Left hindlimb (tissue), 1 donor: ENCODE data around the gene NDUFA3.

ENCODE experiments used
- DNase-seq: peaks from one replicate; pipeline ENCODE4 v3.0.0-alpha.2; 2018

NDUFA3 gene

DNA sequence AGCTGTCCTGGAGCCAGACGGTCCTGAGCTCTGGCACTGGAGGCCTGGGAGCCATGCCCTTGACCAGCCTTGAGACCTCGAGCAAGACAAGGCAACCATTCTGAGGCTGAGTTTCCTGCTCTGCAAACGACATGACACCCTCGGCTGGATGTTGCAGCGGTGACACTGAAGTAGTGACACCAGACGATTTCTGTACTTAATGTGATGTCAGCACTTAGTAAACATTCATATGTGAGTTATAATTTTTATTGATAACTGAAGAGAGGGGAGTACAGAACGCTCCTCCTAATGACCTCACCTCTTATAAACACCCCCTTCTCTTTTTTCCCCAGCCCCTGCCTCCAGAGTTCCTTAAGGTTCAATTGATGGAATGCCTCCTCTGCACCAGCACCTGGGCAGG is 5.8 kb downstream of the NDUFA3 start:
- DNase-seq = no peak

DNA sequence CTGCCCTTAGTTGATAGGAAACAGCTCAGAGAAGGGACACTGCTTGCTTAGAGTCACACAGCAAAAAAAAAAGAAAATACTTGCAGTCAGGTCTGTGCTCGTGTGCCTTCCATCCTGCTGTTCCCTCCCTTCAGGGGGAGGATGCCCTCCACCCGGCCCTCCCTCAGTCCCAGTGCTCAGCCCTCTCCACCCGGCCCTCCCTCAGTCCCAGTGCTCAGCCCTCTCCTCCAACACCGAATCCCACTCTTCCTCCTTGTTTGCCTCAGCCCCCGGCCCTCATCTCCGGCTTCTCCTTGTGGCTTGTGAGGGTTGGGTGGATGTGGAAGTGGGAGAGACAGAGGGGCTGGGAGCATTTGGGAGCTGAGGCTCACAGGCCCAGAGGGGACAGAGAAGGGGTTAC is 7.0 kb downstream of the NDUFA3 start:
- DNase-seq = no peak

DNA sequence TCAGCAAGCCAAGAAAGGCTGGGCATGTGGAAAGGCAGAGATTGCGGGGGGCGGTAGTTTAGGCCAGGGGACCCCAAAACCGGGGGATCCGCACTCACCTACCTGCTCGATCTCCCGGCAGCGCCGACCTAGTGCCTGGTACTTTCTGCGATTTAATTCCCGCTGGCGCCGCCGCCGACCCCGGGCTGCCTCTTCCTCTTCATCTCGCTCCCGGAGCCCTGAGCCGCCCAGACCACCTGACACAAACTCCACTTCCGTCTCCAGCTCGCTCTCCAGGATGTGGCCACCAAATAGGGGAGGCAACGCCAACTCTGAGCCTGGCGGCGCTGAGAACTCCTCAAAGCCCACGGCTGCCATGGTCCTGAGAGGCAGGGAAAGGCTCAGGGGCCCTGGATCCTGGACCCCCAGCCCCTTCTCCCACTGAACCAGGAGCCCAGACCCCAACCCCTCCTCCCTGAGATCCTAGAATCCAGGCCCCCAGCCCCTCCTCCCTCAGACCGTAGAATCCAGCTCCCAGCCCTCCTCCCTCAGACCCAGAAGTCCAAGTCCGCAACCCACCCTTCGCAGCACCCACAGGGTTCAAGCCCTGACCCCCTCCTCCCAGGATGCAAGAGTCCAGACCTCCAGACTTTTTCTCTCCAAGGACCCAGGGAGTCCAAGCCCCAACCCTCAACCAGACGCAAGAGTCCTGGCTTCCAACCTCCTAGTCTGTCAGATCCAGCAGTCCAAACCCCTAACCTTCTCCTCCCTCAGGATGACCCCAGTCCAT is 11.9 kb downstream of the NDUFA3 start:
- DNase-seq = no peak

GRCh38 chr19:54115109-54116063 is 12.7 kb downstream of the NDUFA3 start, which contains the start of the genes PRPF31 and TFPT:
Gene PRPF31, plus strand, starts transcription at chr19:54115754. Its CDS starts 2,525 bp downstream, at chr19:54118279.
Gene TFPT, minus strand, starts transcription at chr19:54115657. Its CDS starts 388 bp downstream, at chr19:54115269.
- peak; percentile 96 for DNase-seq

DNA sequence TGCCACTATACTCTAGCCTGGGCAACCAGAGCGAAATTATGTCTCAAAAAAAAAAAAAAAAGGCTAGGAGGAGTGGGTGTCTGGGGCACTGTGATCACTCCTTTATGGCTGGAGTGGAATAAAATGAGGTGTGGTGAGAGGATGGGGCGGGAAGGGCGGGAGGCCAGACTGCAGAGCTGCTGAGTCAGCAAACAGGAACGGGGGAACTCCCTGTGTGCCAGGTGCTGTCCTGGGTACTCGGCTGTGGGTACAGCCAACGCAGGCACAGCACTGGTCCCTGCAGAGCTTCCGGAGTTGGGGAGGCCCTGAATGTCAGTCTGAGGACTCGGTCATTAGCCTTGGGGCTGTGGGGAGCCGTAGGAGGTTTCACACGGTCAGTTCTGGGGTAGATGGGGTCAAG is 18.6 kb downstream of the NDUFA3 start:
- DNase-seq = no peak

DNA sequence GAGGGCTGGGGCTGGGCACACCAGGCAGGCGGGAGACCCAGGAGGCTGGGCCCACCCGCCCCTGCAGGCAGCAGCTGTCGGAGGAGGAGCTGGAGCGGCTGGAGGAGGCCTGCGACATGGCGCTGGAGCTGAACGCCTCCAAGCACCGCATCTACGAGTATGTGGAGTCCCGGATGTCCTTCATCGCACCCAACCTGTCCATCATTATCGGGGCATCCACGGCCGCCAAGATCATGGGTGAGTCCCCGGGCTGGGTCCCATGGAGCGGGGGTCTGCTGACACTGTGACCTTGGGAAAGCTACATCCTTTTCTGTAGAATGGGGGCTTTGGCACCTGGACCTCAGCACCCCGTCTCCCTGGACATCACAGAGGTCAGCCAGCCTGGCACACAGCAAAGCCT is 21.0 kb downstream of the NDUFA3 start:
- DNase-seq = no peak

GRCh38 chr19:54124393-54124792 is 21.7 kb downstream of the NDUFA3 start:
- no peak for DNase-seq

- DNase-seq = no peak
These were observed 23.1 kb downstream of the NDUFA3 start for GRCh38 chr19:54125713-54126112.

- no peak for DNase-seq
These were observed 25.2 kb downstream of the NDUFA3 start for GRCh38 chr19:54127688-54128440.

GRCh38 chr19:54128441-54128725 is 25.7 kb downstream of the NDUFA3 start:
- no peak for DNase-seq

DNA sequence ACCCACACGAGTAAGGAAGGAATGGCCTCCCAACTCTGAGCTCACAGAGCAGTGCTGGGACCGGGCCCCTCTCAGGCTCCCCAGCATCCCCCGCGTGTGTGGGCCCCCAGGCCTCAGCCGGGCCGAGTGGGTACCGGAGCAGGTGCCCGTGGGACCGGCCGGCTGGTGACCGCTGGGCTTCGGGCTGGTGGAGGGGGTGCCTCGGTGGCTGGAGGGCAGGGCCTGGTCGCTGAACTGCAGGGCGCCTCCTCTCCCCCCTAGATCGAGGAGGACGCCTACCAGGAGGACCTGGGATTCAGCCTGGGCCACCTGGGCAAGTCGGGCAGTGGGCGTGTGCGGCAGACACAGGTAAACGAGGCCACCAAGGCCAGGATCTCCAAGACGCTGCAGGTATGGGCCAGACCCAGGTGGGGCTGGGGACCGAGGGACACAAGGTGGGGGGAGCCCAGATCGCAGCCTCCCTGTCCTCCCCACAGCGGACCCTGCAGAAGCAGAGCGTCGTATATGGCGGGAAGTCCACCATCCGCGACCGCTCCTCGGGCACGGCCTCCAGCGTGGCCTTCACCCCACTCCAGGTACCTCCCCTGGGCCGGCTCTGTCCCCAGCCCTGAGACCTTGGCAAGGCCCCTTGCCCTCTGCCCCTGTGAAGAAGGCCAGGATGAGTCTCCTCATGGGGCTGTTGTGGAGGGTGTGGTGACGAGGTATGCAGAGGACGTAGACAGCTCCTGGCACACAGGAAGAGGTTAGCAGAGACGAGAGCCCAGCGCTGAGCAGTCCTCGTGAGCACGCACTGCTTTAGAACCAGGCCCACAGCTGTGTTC is 26.4 kb downstream of the NDUFA3 start:
- DNase-seq = no peak

- DNase-seq = no peak
These were observed 27.0 kb downstream of the NDUFA3 start for GRCh38 chr19:54129617-54129996.

DNA sequence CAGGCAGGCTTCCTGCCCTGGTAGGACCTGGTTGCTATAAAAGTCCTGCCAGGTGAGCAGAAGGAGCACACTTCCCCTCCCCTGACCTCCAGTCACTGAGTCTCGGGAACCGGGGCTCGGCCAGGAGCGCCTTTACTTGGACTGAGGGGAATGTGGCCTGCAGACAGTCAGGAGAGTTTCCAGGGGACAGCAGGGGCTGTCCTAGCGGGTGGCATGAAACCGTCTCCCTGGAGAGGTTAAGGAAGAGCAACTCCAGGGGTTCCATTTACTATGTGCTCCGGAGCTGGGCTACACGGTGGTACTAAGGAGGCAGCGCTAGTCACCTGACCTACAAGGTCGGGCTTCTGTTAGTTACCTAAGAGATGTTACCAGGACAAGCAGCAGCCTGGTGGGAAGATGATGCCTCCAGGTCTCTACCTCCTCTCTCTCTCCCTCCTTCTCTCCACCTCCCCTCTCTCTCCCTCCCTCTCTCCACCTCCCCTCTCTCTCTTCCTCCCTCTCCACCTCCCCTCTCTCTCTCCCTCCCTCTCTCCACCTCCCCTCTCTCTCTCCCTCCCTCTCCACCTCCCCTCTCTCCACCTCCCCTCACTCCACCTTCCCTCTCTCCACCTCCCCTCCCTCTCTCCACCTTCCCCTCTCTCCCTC is 30.8 kb downstream of the NDUFA3 start:
- peak; percentile 74 for DNase-seq

- DNase-seq = no peak
These were observed 31.4 kb downstream of the NDUFA3 start for GRCh38 chr19:54133957-54134590.

DNA sequence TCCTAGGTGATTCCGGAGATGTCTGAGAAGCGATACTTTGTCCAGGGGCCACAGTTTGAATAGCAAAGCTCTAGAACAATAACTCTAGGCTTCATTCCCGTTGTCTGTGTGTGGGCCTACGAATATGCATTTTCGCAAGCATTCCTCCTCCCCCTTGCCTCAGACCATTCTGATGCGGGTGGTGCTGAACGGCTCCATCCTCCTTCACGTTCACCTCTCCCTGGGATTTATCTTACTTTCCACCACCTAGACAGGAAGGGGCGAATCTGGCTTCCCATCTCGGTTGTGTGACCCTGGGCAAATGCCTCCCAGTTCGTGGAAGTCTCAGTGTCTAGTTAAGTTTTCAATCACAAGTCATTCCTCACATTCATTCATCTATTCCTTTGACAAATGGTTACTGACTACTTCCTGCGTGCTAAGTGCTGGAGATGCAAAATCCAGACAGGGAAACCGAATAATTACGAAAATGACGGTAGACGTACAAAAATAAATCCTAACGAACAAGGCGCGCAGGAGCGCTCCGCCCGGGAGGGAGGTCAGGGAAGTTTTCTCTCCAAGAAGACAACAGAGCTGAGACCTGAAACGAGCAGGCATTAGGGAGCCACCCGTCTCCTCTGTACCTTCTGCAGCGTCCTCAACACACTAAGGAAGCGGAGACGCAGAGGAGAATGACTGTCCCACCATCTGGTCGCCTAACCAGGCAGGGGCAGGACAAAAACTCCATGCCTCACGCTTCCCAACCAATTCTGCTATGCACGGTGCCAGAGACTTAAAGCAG is 33.6 kb downstream of the NDUFA3 start:
- DNase-seq = no peak

GRCh38 chr19:54136864-54137698 is 34.4 kb downstream of the NDUFA3 start:
- peak; percentile 100 for DNase-seq

DNA sequence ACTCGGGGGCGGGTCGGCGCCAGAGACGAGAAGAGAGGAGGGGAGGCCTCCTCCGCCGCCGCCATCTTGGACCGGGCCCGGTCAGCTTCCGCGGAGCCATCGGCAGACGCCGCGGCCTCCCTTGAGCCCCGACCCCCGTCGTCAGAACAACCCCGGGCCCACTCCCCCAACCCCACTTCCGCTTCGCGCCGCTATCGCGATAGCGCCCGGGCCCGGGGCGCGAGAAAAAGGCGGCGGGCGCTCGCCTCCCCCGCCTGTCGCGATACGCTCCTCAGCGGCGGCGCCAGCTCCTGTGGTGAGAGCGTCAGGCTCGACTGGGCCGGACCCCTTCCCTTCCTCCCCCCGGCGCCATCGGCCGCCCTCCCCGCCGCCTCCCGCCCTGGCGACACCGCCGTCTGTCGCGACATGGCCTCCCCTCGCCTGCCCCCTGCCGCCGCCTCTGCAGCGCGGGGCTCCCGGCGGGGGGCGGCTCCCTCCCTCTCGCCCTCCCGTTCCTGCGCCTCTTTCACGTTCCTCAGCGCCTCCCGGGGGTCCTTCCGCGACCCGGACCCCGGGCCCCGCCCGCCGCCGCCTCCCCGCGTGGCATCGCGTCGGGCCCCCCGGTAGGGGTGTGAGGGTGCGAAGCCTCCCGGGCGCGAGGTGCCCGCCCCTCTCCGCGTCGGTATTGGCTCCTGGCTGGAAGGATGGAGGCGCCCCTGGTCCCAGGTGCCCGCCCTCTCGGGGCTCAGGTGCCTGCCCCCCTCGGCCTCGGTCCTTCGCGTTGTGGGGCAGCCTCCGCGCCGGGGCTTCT is 35.2 kb downstream of the NDUFA3 start, which contains the start of gene CNOT3:
Gene CNOT3, plus strand, starts transcription at position 64 of the 790 bp plus-strand sequence. CDS start 5,217 bp downstream, outside the sequence.
- no peak for DNase-seq

- no peak for DNase-seq
These were observed 36.0 kb downstream of the NDUFA3 start for GRCh38 chr19:54138489-54139256.
